PC-9 (cell line): Measurements from ENCODE around the gene POU2AF1.

Experiments
- CTCF ChIP-seq: fragments of 200-600 bp; sonication (generic); conservative IDR thresholded peaks from 2 replicates; pipeline ENCODE4 v1.6.1; 2017; ENCODE audit warnings: mixed run types, antibody characterized with exemption, mild to moderate bottlenecking, moderate library complexity
- EZH2 ChIP-seq: fragments of 200-600 bp; sonication (generic); IDR thresholded peaks from 2 replicates; pipeline ENCODE4 v1.8.0; 2017; ENCODE audit warnings: antibody characterized with exemption, low read depth

- no peak for TF ChIP-seq EZH2
- TF ChIP-seq CTCF: no peak
Measured at GRCh38 chr11:111372538-111372937, 6.5 kb downstream of the POU2AF1 start.
